SIG-M5 treated with dmso at 0.1 percent for 504 hours (cell line): Measurements from ENCODE around the gene BTBD9.

Experiments used
- DNase-seq: peaks from one replicate; lab custom pipeline; 2025; ENCODE audit not compliant: unreplicated experiment; lab: John Stamatoyannopoulos, UW

Gene BTBD9

DNA sequence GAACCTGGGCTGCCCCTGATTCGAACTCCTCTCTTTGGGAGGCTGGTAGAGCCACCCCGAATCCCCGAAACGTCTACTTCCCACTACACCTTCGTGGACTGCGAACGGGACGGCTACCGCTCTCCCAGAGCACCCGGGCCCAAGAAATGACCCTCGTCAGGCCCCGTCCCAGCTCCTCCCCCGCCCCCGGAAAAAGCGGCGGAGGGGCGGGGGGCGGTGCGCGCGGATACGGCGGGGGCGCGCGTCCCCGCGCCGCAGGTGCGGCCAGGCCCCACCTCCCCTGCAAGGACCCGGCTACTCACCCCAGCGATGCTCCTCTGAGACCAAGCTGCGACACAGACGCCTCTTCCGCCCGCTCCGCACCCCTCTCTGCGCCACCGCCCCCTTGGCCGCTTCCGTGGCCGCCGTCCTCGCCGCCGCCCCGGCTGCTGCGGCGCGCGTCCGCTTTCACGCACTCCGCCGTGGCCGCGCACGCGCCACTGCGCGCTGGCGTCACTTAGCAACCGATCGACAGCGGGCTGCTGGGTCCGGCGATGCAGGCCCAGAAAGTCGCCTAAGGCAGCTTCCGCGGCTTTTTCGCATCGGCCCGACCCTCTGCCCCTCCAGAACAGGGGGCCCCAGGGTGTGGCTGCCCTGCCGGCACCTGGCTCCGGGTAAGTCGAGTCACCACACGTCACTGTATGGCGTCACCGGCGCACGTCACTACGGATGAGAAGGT is at the start of gene BTBD9:
Gene BTBD9 (minus strand): TSS at position 432 of the 718 bp plus-strand sequence.
- DNase-seq: peak; percentile 55

DNA sequence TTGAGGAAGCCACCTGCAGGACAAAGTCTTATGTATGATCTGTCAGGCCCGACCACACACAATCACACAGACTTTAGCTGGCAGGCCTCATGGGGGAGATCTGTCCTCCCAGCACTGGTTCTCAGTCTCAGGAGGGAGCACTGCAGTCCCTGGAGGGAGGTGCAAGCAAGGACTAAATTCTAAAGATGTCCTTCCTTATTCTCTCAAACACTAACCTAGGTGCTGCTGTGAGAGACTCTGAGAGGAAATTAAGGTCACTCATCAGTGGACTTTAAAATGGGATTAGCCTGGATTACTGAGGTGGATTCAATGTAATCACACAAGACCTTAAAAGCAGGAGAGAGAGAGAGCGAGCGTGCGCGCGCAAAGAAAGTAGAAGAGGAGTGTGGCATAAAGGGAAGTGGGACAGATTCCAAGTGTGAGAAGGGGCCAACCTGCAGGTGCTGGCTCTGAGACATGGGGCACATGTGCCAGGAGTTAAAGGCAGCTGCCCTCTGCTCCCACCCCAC is 48.9 kb upstream of the BTBD9 start:
- DNase-seq: no peak

DNA sequence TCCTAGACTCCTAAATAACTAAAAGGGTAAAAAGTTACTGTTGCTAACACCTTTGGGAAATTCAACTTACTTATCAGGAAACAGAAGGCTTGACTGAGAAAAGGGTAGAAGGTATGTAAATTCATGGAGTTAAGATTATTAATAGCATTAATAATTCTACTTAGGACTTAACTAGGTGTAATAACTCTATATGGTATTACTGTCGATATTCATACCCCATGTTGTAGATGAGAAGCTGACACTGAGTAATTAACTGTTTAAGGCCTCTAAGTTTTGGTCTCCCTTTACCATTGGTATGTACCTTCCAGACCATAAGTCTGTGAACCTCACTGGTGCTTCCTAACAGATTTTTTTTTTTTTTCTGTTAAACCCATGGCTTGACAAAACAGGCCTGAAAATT is 47.8 kb upstream of the BTBD9 start:
- DNase-seq: no peak

DNA sequence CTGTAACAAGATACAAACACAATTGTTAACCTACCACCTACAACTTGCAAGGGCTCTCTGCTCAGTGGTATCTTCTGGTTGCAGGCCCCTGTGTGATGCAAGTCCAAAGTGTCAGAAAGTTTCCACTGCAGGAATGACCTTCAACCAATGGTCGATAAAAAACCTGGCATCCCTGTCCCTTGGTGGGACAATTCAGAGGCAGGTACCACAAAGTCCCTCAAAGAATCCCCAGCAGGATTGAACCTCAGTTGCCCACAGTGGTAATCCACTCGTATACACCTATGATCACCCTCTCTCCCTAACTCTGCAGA is 47.3 kb upstream of the BTBD9 start:
- no peak for DNase-seq

DNA sequence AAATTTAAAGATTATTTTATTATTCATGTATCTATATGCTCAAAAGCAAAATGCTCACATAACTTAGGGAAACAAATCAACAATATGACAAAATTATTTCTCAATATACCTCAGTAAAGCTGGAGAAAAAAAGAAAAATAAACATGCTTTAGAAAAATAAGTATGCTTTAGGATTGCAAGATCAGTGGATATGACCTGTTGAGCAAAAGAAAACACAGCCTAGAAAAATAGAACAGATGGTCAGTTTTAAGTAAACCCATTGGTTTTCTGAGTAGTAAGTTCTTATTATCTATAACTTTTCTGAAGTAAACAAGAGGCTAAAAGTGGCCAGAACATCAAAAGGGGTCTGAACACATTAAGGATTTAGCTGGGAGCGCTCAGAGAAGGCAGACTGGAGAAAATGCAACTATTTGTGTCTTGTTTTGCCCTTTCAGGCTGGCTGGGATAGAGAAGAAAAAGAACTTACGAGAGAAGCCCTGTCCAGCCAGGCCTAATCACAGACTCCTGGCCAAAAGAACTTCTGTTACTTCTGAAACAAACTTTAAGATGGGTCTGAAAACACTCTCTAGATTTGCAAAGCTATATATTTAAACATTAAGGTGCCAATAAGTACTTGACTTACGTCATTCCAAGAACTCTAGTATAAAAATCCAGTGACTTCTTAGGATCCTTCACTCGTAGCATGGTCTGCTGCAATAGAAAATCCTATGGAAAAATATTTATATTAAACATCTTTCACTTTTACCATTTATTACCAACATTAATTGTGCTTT is 46.7 kb upstream of the BTBD9 start:
- DNase-seq: no peak

DNA sequence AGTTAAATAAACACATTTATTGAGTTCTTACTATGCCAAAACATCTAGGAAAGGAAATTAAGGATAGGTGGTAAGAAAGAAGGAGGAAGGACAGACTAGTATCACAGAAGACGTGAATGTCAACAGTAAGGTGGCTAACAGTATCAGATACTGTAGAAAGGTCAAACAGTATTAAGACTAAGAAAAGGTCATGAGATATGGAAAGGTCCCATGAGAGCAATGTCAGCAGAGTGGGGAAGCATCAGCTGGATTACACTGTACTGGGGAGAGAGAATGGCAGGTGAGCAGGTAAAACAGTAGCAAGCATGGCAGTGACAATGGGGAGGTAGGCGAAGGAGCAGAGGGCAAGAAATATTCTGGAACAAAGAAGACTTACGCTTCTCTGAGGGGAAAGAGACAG is 45.2 kb upstream of the BTBD9 start:
- DNase-seq: no peak

DNA sequence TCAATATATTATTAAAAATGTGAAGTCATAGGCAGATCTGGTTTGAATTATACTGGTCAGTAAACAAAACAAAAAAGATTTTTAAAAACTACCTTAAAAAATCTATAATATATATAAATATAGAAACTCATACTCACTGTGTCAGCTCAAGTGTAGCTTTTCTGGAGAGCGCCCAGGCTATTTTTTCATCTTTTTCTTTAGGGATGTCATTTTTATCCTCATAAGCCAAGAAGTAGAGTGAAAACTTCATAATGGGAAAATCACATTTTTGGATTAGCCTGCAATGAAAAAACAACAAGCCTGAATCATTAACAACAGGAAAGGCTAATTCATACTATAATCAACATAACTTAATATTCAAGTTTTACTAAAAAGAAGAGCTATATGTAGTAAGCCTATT is 44.5 kb upstream of the BTBD9 start:
- no peak for DNase-seq

DNA sequence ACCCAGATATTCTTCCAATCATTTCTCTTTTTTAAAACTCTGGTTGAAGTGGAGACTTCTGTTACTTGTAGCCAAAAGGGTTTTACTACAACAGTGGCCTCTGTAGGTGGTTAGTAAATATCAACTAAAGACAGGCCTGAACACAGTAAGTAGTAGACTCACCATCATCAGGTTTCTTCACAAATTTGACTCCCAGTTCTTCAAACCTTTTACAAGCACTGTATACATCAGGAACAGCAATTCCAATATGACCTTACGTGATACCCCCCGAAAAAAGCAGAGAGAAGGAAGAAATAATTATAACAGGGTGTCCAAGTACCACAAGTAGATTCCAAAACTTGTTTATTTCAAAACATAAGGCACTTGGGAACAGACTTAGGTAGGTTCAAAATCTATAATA is 42.1 kb upstream of the BTBD9 start:
- DNase-seq: peak; percentile 28

DNA sequence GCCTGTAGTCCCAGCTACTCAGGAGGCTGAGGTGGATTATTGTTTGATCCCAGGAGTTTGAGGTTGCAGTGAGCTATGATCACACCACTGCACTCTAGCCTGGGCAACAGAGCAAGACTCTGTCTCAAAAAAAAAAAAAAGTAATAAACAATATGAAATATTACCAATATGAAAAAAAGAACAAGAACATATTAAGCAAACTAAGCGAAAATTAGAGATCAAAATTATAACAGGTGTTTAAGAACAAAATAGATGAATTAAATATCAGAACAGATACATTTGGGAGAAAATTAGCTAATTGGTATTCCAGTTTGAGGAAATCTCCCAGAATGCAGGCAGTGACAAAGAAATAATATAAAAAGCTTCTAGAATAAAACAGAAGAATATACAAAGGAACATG is 39.9 kb upstream of the BTBD9 start:
- no peak for DNase-seq

DNA sequence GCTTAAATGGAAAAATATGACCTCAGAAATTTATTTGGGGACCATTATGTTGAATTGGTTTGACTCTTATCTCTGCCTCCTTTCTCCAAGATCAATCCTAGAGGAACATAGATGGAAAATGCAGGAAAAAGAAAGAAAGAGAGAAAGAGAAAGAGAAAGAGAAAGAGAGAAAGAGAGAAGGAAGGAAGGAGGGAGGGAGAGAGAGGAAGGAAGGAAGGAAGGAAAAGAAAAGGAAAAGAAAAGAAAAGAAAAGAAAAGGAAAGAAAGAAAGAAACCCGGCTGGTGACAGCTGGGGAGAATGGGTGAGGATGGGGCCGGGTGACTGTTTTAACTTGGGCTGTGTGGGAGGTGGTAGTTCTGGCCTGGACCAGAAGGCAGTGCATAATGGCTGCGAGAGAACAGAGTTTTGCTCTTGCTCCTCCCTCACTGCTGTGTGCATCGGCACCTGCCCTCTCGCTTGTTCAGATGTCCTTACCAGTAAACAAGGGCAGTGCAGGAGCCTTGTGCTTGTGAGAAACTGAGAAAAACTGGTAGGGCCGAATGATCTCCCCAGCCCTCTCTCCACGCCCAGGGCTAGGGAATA is 38.5 kb upstream of the BTBD9 start:
- no peak for DNase-seq

DNA sequence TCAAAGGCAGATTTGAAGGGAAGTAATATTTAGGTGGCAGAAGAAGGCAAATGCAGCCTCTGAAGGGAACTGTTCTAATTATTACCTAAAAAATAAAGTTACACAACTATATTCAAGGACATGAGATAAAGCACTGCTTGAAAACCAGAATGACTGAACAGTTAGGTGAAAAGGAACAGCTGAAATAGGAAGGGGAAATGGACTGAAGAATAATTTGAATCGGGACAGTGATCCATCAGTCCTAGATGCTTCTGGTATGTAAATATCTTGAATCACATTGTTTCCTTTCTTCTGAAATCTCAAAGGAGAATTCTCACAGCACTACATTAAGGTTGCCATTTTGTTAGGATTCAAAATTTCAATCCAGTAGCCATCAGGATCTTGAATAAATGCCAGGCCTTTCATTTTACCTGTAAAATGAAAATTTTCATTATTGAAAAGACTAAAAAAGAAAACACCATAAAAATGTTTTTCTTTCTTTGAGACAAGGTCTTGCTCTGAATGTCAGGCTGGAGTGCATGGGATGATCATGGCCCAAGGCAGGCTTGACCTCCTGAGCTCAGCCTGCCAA is 37.3 kb upstream of the BTBD9 start:
- no peak for DNase-seq

DNA sequence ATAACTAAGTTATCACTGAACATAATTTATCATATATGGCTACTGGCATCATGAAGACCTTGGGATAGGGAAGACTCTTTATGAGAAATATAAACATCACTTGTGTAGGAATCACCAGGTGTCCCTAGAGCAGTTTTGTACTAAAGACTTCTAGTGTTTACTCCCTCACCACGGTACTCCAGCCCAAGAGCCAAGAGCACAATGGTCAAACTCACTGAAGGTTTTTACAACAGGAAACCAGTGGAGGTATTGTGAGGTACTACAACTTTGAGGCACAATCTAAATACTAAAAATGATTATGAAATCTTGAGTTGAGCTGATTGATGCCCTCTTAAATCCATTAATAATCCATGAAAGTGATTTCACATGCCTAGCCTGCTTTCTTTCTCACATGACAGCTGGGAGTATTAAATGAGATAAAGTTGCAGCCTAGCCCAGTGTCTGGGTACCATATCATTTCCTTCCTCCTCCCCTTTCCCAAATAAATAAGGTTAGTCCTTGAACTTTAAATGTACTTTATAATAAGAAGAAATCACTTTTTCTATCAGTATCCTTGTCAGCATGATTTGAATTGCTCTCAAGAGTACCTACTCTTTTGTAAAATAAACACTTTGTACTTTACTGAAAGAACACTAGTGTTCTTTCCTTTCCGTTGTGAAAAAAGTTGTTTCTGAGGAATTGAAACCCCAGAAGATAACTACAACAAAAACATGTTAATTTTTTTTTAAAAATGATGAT is 36.7 kb upstream of the BTBD9 start:
- no peak for DNase-seq

DNA sequence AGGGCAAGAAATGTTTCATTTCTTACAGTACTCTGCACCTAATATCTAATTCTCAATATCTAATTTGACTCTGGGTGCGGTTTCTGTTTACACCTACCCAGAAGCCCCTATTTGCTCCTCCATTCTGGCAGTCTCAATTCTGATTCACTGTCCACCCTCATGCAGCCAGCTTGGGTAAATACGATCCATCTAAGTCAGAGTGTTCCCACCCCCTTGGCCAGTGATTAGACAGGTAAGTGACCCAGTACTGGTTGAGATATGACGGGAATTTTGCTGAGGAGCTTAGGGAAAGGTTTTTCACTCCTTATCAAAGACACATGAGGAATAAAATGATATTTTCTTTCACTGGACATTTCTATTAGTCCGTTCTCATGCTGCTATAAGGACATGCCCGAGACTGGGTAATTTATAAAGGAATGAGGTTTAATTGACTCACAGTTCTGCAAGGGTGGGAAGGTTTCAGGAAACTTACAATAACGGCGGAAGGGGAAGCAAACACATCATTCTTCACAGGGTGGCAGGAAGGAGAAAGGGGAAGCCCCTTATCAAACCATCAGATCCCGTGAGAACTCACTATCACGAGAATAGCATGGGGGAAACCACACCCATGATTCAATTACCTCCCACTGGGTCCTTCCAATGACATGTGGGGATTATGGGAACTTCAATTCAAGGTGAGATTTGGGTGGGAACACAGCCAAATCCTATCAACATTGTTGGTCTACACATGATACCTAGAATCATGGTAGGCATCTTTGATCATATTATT is 33.9 kb upstream of the BTBD9 start:
- no peak for DNase-seq

DNA sequence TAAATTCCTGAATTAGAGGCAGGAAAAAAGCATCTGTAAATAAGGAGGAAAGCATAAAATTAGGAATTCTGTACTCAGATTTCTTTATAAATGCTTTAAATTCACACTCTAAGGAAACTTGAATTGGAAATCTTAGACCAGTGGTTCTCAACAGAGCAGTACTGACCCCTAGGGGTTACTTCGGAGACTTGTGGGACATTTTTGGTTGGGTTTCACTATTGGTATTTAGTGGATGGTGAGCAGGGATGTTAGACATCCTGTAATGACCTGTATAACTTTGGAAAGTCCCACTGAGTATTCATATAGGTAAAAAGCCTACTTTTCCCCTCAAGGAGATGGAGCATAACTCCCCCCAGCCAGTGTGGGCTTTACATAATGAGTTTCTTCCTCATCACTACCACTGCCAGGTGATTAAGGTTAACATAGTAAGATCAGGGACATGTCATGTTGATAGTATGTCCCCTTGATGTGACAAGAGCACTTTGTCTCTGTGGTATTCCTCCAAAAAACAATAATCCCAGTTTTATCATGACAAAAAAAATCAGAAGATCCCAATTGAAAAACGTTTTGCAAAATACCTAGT is 32.2 kb upstream of the BTBD9 start:
- peak; percentile 44 for DNase-seq

DNA sequence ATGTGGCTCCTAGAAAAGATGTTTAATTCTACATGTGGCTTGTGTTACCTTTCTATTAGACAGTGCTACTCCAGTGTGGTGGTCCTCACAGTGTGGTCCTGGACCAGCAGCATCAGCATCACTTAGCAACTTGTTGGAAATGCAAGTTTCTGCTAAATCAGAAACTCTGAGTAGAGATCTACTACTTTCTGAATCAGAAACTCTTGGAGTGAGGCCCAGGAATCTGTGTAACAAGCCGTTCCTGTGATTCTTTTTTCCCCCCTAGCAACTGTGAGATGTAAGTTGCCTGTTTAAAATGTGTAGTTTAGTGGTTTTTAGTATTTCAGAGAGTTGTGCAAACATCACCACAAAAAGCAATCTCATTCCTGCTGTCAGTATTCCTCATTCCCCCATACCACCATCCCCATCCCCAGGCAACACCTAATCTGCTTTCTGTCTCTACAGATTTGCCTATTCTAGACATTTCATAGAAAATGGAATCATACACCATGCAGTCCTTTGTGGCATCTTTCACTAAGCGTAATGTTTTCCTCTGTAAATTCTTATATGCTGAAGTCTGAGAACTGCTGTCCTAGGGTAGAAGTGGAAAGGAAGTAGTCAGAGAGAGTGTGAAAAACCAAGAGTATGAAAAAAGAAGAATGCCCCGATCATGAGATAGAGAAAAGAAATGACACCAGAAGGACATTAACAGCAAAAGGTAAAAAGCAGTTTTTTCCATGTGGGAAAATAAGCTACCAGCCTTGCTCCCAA is 18.9 kb upstream of the BTBD9 start:
- DNase-seq: no peak

DNA sequence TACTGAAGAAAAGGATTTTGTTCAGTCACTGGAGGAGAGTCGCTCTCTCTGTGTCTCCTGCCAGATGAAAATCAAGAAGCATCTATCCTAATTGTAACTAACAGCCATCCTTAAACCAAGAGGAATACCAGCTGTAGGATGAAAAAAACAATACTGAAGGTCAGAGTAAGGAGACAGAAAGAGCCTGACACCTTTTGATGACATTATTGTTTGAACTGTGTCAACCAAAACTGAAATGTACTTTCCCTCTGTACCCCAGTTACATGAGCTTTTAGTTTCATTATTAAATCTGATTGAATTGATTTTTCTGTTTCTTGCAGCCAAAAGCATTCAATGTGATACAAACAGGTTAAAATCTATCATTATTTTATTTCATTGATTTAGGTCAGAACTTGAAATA is 17.2 kb upstream of the BTBD9 start:
- DNase-seq: no peak

DNA sequence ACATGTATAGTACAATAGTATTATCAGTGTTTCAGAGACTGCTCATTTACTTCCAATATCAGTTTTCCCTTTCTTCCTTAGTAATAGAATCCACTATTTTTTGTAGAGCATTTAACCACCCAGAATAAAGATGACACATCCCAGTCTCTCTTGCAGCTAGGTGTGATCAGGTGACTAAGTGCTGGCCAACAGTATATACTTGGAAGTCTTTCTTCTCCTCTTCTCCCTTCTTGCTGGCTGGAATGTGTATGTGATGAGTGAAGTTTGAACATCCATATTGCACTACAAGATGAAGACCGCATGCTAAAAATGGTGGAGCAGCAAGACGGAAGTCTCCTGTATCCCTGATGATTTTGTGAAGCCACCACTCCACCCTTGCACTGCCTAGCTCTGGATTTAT is 14.5 kb upstream of the BTBD9 start:
- no peak for DNase-seq

DNA sequence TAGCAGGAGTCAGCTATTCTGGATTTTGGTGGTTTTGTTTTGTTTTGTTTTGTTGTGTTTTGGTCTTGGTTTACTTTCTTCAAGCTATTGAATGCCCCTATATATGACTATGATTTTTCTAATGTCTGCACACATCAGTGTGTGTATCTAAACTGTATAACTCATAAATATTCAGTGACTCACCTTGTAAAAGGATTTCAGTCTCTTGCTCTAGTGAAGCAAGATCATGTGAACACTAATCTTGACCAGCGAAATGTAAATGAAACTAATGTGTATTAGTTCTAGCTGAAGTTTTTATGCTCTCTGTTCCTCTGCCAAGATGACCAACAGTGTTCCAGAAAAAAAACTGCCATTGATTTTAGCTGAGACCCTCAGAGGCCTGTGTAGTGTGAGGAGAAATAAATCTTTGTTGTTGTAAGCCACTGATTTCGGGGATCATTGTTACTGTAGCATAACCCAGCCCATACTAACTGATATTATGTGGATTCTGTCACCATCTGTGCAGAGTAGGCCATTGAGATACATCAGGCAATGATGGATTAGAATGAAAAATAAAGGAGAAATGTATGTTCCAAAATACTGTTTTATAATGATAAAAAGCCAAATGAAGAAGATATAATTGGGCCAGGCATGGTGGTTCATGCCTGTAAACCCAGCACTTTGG is 11.5 kb upstream of the BTBD9 start:
- no peak for DNase-seq

DNA sequence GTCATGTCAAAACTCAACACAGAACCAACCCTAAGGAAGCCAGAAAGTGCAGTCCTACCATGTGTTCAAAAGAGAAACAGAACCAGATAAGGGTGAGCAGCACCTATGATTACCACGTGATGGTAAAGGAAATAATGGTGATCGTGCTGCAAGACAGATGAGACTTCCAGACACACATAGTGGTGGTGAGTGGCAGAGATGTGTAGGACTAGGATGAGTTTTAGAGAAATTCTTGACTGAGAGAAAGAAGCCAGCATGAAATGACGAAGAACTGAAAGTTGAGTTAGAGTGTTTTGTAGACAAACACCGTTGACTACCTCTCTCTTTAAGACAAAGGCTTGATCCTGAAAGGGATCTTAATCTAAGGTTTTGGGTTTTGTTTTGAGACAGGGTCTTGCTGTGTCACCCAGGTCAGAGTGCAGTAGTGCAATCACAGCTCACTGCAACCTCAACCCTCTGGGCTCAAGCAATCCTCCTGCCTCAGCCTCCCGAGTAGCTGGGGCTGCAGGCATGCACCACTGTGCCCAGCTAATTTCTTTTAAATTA is 10.6 kb upstream of the BTBD9 start:
- DNase-seq: no peak
